Endodermal cell (in vitro differentiated cells): ENCODE results near the gene MIER1. TPM values are rescaled to one million over a fixed set of nuclear protein-coding genes. Genes with fewer than 3 reads are reported as not detected.

Experiments
- DNase-seq: peaks from one replicate; pipeline ENCODE4 v3.0.0-alpha.2; 2017
- H3K27ac ChIP-seq: 2 replicates; pipeline ENCODE4 v1.5.1; 2013; ENCODE audit warnings: mild to moderate bottlenecking, low read depth, low read length, moderate library complexity
- H3K27me3 ChIP-seq: 2 replicates; pipeline ENCODE4 v1.6.1; 2013; ENCODE audit warnings: mild to moderate bottlenecking, low read length, moderate library complexity; ENCODE audit not compliant: insufficient read depth, control insufficient read depth, poor library complexity, severe bottlenecking
- H3K36me3 ChIP-seq: 2 replicates; pipeline ENCODE4 v1.7.0; 2013; ENCODE audit warnings: mild to moderate bottlenecking, low read length, moderate library complexity; ENCODE audit not compliant: control insufficient read depth, insufficient read depth
- H3K4me1 ChIP-seq: one replicate; pipeline ENCODE4 v1.7.0; 2013; ENCODE audit warnings: low read length; ENCODE audit not compliant: control insufficient read depth, insufficient read depth
- H3K4me3 ChIP-seq: 2 replicates; pipeline ENCODE4 v1.5.1; 2013; ENCODE audit warnings: mild to moderate bottlenecking, low read length, moderate library complexity
- H3K9ac ChIP-seq: 2 replicates; pipeline ENCODE4 v1.6.1; 2013; ENCODE audit warnings: mild to moderate bottlenecking, low read length, moderate library complexity; ENCODE audit not compliant: poor library complexity, severe bottlenecking; ENCODE audit errors: extremely low read depth
- H3K9me3 ChIP-seq: 2 replicates; pipeline ENCODE4 v1.6.1; 2013; ENCODE audit warnings: mild to moderate bottlenecking, low read length, moderate library complexity; ENCODE audit not compliant: control insufficient read depth
- H3K27ac Mint-ChIP-seq: 2 replicates; pipeline ENCODE4 v1.8.0; 2020; ENCODE audit warnings: mixed read lengths
- H3K27me3 Mint-ChIP-seq: 2 replicates; pipeline ENCODE4 v1.8.0; 2021; ENCODE audit warnings: mild to moderate bottlenecking, mixed read lengths; ENCODE audit not compliant: insufficient read depth
- H3K36me3 Mint-ChIP-seq: 2 replicates; pipeline ENCODE4 v1.8.0; 2020; ENCODE audit warnings: low read depth, mixed read lengths
- H3K4me1 Mint-ChIP-seq: 2 replicates; pipeline ENCODE4 v1.8.0; 2020; ENCODE audit warnings: mixed read lengths
- H3K4me3 Mint-ChIP-seq: 2 replicates; pipeline ENCODE4 v1.8.0; 2020; ENCODE audit warnings: mild to moderate bottlenecking, moderate library complexity, mixed read lengths
- H3K9me3 Mint-ChIP-seq: 2 replicates; pipeline ENCODE4 v1.8.0; 2020; ENCODE audit warnings: mild to moderate bottlenecking, mixed read lengths
- CTCF ChIP-seq: fragments of 200-600 bp; sonication (generic); conservative IDR thresholded peaks from 2 replicates; pipeline ENCODE4 v1.5.0; 2021; ENCODE audit warnings: antibody characterized with exemption, mild to moderate bottlenecking
- WGBS, 2 experiments: methylation state at CpG; one replicate each; pipeline versions ENCODE4 v1.1.5 to v1.1.7; 2013; ENCODE audit warnings: missing lambda C conversion rate in 2 of 2, mixed read lengths in 1 of 2; ENCODE audit not compliant: insufficient coverage in 1 of 2, insufficient read length in 1 of 2; 5-methylcytosine and 5-hydroxymethylcytosine counted together
- total RNA-seq, 2 donors: library from RNA; stranded (reverse); fragmentation: NEBNext Ultra II Directional in 1 of 2; extraction: Animal tissue kit (Norgen Biotek cat#: 25700) in 1 of 2; gene quantifications; 2 replicates in 1 of 2; 3 replicates in 1 of 2; pipeline ENCODE4 v1.2.1, GENCODE V29; 2021

The MIER1 gene
- total RNA-seq, 2 donors from 2014 or later: 29.1 to 35.4 TPM

- peaks cover 20% of the 10 kb centered on the region for H3K4me1 Mint-ChIP-seq
- WGBS, 2 experiments: 94% methylated on average over 2 of the region's 2 CpGs; no CpG with 5 or more reads in 1 of the 2 experiments
- H3K9ac ChIP-seq: no peak overlapping the region
- peaks cover 26% of the 10 kb centered on the region for H3K9me3 ChIP-seq
- no peaks in the 10 kb centered on the region for H3K27me3 ChIP-seq
- H3K4me3 Mint-ChIP-seq: no peak overlapping the region
- peaks cover 31% of the 10 kb centered on the region for H3K36me3 Mint-ChIP-seq
- peaks cover 10% of the 10 kb centered on the region for H3K4me1 ChIP-seq
- H3K27ac ChIP-seq: no peak overlapping the region
- H3K27me3 Mint-ChIP-seq: no peaks in the 10 kb centered on the region
- no peak overlapping the region for H3K27ac Mint-ChIP-seq
- H3K36me3 ChIP-seq: peaks cover 15% of the 10 kb centered on the region
- no peak overlapping the region for H3K4me3 ChIP-seq
- DNase-seq: no peak
- TF ChIP-seq CTCF: no peak
- H3K9me3 Mint-ChIP-seq: peaks cover 5% of the 10 kb centered on the region
Observed at GRCh38 chr1:66920543-66920942, 4.2 kb upstream of the MIER1 start.

- DNase-seq: no peak
- Mint-ChIP-seq H3K4me3 (peak overlapping the region; percentile 87), H3K4me1 (peaks cover 22% of the 10 kb centered on the region), H3K9me3 (no peaks in the 10 kb centered on the region), H3K27me3 (no peaks in the 10 kb centered on the region), H3K36me3 (peaks cover 6% of the 10 kb centered on the region), H3K27ac (peak overlapping the region; percentile 96)
- no peak for TF ChIP-seq CTCF
- peak overlapping the region; percentile 94 for H3K27ac ChIP-seq
- H3K9me3 ChIP-seq: peaks cover 3% of the 10 kb centered on the region
- peaks cover 8% of the 10 kb centered on the region for H3K36me3 ChIP-seq
- 1 to 5% methylated on average over 8 to 11 of the region's 11 CpGs for WGBS, 2 experiments
- peak overlapping the region; percentile 98 for H3K9ac ChIP-seq
- peak overlapping the region; percentile 87 for H3K4me3 ChIP-seq
- no peaks in the 10 kb centered on the region for H3K27me3 ChIP-seq
- H3K4me1 ChIP-seq: peaks cover 4% of the 10 kb centered on the region
Observed at GRCh38 chr1:66925558-66925910, 744 bp downstream of the MIER1 start.

GRCh38 chr1:66925944-66926343, 1.2 kb downstream of the MIER1 start:
- Histone ChIP-seq H3K9me3 (no peaks in the 10 kb centered on the region), H3K27ac (peak overlapping the region; percentile 94), H3K9ac (peak overlapping the region; percentile 98), H3K27me3 (no peaks in the 10 kb centered on the region), H3K4me1 (peaks cover 4% of the 10 kb centered on the region), H3K36me3 (peaks cover 4% of the 10 kb centered on the region), H3K4me3 (peak overlapping the region; percentile 87)
- DNase-seq: peak; percentile 57
- no peaks in the 10 kb centered on the region for H3K27me3 Mint-ChIP-seq
- H3K4me1 Mint-ChIP-seq: peaks cover 22% of the 10 kb centered on the region
- peak overlapping the region; percentile 87 for H3K4me3 Mint-ChIP-seq
- H3K9me3 Mint-ChIP-seq: no peaks in the 10 kb centered on the region
- 0 to 5% methylated on average over 1 to 9 of the region's 9 CpGs for WGBS, 2 experiments
- H3K36me3 Mint-ChIP-seq: peaks cover 2% of the 10 kb centered on the region
- TF ChIP-seq CTCF: no peak
- peak overlapping the region; percentile 96 for H3K27ac Mint-ChIP-seq
